Islet of Langerhans (tissue), 1 donor: ENCODE results near the gene MYO15A.

ENCODE experiments used
- FAIRE-seq: peaks from one replicate; lab custom pipeline; 2011; peaks lifted over from hg19 to GRCh38; lab: Jason Lieb, UNC

The MYO15A gene

GRCh38 chr17:18102640-18103039 is 5.9 kb upstream of the MYO15A start:
- no peak for FAIRE-seq

GRCh38 chr17:18105027-18105426 is 3.5 kb upstream of the MYO15A start:
- no peak for FAIRE-seq

DNA sequence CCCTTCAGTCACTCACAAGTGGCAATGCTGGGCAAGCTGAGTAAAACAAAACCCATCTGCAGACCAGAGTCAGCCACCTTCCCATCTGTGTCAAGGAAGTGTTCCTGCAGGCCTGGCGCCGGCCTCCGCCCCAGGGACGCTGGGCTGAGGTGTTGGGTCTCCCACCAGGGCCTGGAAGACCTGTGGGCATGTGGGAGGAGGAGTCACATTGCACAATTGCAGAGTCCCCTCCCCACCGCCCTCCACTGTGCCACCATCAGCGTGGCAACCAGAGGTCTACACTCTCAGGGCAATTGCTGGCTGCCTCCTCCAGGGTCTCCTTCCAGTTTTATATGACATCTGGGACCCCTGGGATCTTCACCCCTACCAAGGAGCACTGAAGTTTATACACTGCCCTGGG is 3.0 kb upstream of the MYO15A start:
- FAIRE-seq: no peak

GRCh38 chr17:18106211-18106610 is 2.3 kb upstream of the MYO15A start:
- no peak for FAIRE-seq

GRCh38 chr17:18107061-18107790 is 1.3 kb upstream of the MYO15A start:
- FAIRE-seq: no peak

DNA sequence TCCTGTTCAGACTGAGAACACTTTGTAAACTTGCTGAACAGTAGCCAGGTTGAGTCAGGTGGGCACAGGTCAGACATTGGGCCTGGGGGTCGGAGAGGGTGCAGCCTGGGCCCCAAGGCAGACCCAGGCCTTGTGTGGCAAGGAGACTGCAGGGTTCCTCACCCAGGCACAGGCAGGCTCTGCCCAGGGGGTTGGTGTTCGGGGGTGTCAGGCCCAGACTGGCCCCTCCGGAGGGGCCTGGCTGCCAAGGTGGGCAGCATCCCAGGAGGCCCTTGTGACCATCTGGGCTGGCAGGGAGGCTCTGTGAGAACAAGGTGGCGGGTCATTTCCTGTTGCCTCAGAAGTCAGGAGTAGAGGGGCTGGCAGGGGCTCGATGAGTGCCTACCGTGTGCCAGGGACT is 585 bp upstream of the MYO15A start:
- FAIRE-seq: no peak

DNA sequence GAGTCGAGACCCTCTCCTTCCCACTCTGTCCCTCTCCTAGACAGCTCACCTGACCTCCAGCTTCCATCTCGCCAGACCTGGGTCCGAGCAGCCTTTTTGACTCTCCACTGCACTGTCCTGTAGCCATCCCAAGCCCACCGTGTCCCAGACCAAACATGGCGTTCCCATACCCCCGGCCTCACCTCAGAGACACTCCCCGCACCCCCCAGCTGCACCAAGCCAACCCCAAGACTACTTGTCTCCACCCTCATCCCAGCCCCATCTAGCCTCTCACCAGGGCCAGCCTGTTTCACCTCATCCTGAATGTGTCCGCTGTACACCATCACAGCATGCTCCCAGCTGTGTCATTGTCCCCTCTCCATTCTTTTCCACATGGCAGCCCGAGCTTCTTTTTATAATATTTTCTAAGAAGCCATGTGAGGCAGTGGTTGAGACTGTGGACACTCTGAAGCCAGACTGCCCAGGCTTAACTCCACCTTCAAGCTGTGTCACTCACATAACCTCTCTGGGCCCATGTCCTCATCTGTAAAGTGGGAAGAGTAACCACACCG is 1.5 kb downstream of the MYO15A start:
- no peak for FAIRE-seq

GRCh38 chr17:18110636-18111145 is 2.1 kb downstream of the MYO15A start:
- no peak for FAIRE-seq

- no peak for FAIRE-seq
Observed at GRCh38 chr17:18111330-18111971, 2.9 kb downstream of the MYO15A start.

- FAIRE-seq: no peak
Observed at GRCh38 chr17:18115517-18115916, 7.0 kb downstream of the MYO15A start.

- no peak for FAIRE-seq
Observed at GRCh38 chr17:18116078-18116477, 7.5 kb downstream of the MYO15A start.

DNA sequence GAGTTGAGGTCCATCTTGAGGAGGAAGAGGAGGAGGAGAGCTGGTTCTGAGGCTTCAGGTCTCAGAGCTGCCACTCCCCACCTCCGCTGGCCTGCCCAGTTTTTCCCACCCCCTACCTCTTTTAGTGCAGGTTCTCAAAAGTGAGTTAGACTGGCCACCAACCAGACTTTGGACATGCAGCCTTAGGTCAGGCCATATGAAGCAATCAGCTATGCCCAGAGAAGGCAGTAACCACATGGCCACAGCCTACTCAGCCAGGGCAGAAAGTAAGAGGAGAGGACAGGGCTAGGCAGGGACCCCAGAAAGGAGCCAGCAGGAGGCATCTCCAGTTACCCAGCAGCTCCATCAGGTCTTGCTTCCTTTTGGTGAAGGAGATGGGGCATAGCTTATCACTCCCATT is 9.0 kb downstream of the MYO15A start:
- FAIRE-seq: no peak

DNA sequence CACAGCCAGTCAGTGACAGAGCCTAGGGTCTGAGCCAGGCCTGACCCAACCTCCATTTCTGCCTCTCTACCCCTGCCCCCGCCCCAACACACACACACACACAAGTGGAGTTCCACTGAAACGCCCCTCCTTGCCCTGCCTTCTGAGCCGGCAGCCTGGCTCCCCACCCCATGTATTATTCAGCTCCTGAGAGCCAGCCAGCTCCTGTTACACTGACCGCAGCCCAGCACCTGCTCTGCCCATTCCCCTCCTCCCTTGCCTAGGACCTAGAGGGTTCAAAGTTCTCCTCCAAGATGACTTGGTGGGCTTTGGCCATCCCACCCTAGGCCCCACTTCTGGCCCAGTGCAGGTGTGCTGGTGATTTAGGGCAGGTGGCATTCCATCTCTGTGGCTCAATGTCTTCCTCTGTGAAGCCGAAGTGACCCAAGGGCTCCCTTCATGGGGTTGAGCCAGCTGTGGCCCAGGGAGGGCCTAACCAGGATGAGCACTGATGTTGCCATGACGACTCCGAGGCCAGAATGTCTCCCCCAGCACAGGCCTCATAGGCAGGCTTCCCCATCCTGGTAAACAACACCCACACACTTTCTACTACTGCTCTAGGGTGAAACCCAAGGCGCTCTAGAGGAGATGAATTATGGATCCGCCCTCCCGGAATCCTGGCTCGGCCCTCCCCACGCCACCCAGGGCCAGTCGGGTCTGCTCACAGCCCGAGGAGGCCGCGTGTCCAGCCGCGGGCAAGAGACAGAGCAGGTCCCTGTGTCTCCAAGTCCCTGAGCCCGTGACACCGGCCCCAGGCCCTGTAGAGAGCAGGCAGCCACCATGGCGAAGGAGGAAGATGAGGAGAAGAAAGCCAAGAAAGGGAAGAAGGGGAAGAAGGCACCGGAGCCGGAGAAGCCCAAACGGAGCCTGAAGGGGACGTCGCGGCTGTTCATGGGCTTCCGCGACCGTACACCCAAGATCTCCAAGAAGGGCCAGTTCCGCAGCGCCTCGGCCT is 9.7 kb downstream of the MYO15A start:
- FAIRE-seq: no peak

DNA sequence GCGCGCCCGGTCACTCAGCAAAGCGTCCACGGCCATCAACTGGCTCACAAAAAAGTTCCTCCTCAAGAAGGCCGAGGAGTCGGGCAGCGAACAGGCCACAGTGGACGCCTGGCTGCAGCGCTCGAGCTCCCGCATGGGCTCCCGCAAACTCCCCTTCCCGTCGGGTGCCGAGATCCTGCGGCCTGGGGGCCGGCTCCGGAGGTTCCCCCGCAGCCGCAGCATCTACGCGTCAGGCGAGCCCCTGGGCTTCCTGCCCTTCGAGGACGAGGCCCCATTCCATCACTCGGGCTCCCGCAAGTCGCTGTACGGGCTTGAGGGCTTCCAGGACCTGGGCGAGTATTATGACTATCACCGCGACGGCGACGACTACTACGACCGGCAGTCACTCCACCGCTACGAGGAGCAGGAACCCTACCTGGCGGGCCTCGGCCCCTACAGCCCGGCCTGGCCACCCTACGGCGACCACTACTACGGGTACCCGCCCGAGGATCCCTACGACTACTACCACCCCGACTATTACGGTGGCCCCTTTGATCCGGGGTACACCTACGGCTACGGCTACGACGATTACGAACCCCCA is 10.7 kb downstream of the MYO15A start:
- FAIRE-seq: no peak

DNA sequence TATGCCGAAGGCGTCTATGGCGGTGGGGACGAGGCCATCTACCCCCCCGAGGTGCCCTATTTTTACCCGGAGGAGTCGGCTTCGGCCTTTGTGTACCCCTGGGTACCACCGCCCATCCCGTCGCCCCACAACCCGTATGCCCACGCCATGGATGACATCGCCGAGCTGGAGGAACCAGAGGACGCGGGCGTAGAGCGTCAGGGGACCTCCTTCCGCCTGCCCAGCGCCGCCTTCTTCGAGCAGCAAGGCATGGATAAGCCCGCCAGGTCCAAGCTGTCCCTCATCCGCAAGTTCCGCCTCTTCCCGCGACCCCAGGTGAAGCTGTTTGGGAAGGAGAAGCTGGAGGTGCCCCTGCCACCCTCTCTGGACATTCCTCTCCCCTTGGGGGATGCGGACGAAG is 11.4 kb downstream of the MYO15A start:
- no peak for FAIRE-seq

DNA sequence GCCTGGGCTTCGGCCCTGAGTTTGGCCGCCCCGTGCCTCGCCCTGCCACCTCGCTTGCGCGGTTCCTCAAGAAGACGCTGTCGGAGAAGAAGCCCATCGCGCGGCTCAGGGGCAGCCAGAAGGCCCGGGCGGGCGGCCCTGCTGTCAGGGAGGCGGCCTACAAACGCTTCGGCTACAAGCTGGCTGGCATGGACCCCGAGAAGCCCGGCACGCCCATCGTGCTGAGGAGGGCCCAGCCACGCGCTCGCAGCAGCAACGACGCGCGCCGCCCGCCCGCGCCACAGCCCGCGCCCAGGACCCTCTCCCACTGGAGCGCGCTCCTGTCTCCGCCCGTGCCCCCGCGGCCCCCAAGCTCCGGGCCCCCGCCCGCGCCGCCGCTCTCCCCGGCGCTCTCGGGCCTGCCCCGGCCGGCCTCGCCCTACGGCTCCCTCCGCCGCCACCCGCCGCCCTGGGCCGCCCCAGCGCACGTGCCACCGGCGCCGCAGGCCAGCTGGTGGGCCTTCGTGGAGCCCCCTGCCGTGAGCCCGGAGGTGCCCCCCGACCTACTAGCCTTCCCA is 12.0 kb downstream of the MYO15A start:
- no peak for FAIRE-seq

DNA sequence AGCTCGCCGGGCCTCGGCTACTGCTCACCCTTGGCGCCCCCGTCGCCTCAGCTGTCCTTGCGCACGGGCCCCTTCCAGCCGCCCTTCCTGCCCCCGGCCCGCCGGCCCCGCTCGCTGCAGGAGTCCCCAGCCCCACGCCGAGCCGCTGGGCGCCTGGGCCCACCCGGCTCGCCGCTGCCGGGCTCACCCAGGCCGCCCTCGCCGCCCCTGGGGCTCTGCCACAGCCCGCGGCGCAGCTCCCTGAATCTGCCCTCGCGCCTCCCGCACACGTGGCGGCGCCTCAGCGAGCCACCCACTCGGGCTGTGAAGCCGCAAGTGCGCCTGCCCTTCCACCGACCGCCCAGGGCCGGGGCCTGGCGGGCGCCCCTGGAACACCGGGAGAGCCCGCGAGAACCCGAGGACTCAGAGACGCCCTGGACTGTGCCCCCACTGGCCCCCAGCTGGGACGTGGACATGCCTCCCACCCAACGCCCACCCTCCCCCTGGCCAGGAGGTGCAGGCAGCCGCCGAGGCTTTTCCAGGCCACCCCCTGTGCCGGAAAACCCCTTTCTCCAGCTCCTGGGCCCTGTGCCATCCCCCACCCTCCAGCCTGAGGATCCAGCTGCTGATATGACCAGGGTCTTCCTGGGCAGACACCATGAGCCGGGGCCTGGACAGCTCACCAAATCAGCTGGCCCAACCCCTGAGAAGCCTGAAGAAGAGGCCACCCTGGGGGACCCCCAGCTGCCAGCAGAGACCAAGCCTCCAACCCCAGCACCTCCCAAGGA is 12.8 kb downstream of the MYO15A start:
- FAIRE-seq: no peak

- FAIRE-seq: no peak
Observed at GRCh38 chr17:18122990-18123753, 14.6 kb downstream of the MYO15A start.

DNA sequence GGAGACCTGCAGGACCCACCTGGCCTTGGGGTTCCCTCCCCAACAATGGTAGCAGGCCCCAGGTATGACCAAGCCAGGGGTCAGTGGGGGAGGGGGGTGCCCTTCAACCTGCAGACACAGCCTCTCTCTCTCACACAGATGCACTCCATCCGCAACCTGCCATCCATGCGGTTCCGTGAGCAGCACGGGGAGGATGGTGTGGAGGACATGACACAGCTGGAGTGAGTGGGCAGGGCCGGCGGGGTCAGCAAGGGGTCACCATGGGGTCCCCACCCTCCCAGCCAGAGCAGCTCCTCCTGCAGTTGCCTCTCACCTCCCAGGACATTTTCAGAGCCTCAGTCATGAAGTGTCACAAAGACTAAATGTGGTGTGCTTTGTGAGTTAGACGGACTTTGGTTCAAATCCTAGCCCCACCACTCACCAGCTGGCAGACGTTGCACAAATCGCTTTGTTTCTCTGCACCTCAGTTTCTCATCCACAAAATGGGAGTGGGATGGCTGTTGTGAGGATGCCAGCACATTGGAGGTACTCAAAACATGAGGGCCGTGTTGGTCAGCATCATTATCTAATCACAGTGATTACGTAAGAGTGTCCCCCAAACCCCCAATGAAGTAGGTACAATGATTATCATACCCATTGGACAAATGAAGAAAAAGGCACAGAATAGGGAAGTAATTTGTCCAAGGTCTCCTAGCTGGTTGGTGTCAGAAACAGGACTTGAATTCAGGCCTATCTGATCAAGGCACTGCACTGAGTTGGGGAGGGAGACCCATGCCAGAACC is 16.0 kb downstream of the MYO15A start:
- no peak for FAIRE-seq
